Measurements from ENCODE around the gene ZNF749. TPM values are rescaled to one million over a fixed set of nuclear protein-coding genes. Genes with fewer than 3 reads are reported as not detected.

ZNF749 gene
- total and polyA plus RNA-seq, 10 of the 15 experiments (the other 5 are each of a cell fraction or from before 2014, with no cell fraction given): 3.1 to 20.2 (median 13.7) TPM

DNA sequence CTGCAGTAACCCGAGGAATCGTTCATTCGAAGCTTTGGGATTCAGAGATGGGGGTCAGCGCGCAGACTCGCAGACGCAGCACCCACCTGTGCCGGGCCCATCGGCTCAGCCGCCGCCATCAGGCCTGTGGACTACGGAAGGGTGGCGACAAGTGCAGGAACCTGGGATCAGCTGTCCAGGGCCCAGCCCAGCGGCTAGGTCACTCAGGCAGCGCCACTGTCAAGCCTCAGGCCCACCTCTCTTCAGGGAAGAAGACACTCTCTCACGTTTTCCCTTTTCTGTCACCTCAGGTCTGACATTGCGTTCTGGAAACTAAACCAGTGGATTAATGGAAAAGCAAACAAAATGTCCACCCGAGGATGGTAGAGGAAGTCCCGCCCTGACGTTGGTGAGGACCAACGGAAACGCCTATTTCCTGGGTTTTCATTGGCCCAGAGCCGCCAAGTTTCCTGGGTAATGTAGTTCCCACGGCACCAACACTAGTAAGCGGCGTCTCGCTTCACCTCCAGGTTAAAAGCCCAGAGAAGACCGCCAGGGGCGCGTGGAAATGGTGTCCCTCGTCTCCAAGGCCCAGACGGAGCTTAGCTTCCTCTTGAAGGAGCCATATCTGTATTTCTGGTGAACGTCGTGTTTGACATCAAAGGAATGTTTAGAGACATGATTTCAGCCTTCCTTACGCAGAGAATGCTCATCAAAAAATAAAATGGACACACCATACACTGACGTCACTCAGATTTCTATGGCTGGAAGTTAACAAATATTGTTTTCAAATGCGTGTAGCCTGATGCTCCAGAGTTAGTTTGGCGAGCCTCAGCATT lies 42.3 kb downstream of the ZNF749 start, which contains the start of gene ZNF772 (continued):
- TF ChIP-seq, protein P1, sequence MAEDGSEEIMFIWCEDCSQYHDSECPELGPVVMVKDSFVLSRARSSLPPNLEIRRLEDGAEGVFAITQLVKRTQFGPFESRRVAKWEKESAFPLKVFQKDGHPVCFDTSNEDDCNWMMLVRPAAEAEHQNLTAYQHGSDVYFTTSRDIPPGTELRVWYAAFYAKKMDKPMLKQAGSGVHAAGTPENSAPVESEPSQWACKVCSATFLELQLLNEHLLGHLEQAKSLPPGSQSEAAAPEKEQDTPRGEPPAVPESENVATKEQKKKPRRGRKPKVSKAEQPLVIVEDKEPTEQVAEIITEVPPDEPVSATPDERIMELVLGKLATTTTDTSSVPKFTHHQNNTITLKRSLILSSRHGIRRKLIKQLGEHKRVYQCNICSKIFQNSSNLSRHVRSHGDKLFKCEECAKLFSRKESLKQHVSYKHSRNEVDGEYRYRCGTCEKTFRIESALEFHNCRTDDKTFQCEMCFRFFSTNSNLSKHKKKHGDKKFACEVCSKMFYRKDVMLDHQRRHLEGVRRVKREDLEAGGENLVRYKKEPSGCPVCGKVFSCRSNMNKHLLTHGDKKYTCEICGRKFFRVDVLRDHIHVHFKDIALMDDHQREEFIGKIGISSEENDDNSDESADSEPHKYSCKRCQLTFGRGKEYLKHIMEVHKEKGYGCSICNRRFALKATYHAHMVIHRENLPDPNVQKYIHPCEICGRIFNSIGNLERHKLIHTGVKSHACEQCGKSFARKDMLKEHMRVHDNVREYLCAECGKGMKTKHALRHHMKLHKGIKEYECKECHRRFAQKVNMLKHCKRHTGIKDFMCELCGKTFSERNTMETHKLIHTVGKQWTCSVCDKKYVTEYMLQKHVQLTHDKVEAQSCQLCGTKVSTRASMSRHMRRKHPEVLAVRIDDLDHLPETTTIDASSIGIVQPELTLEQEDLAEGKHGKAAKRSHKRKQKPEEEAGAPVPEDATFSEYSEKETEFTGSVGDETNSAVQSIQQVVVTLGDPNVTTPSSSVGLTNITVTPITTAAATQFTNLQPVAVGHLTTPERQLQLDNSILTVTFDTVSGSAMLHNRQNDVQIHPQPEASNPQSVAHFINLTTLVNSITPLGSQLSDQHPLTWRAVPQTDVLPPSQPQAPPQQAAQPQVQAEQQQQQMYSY (CRISPR knock-in tag; IDR thresholded peaks at IDR 0.05): no peak
- TF ChIP-seq ZBTB40 (IDR thresholded peaks at IDR 0.05; ENCODE audit: borderline replicate concordance) (peak; percentile 96), USF1 (IDR thresholded peaks at IDR 0.05; ENCODE audit: borderline replicate concordance, extremely low read length, insufficient read depth, low read depth, low read length) (no peak), ZBTB11 (CRISPR knock-in tag; IDR thresholded peaks at IDR 0.05) (no peak), NR2C1 (IDR thresholded peaks at IDR 0.05) (peak; percentile 10; the same call in 1 of the 2 replicates), CTCF (IDR thresholded peaks at IDR 0.05 in 2 of 3, conservative IDR thresholded peaks at IDR 0.05 in 1 of 3; ENCODE audit: control insufficient read depth in 2 of 3, extremely low read depth in 1 of 3, insufficient read depth in 1 of 3, low read depth in 3 of 3, low read length in 3 of 3) (peak; percentile 38 to 65 (median 56)), ZBTB4 (CRISPR knock-in tag; IDR thresholded peaks at IDR 0.05) (no peak), TCF3 (IDR thresholded peaks at IDR 0.05; ENCODE audit: borderline replicate concordance, insufficient read depth, low read depth, low read length) (no peak)

Measured in GM12878 (cell line).